Prostate gland (tissue), 2 donors: ENCODE data around the gene RTP5.

Experiments used
- CTCF ChIP-seq, 4 experiments: fragments of 200-600 bp in 2 of 4; fragments of 450-650 bp in 2 of 4; sonication (generic) in 2 of 4; IDR thresholded peaks; 1 replicate in 3 of 4; 2 replicates in 1 of 4; pipeline ENCODE4 v1.5.1; 2016 to 2019; ENCODE audit warnings: antibody characterized with exemption in 4 of 4, mild to moderate bottlenecking in 2 of 4, moderate library complexity in 2 of 4
- POLR2A ChIP-seq: fragments of 450-650 bp; IDR thresholded peaks from one replicate; pipeline ENCODE4 v1.6.1; 2016; ENCODE audit warnings: antibody characterized with exemption, mild to moderate bottlenecking
- POLR2AphosphoS5 ChIP-seq: sonication (generic); formaldehyde crosslinking; IDR thresholded peaks from one replicate; pipeline ENCODE4 v1.6.1; 2017; ENCODE audit warnings: antibody characterized with exemption

DNA sequence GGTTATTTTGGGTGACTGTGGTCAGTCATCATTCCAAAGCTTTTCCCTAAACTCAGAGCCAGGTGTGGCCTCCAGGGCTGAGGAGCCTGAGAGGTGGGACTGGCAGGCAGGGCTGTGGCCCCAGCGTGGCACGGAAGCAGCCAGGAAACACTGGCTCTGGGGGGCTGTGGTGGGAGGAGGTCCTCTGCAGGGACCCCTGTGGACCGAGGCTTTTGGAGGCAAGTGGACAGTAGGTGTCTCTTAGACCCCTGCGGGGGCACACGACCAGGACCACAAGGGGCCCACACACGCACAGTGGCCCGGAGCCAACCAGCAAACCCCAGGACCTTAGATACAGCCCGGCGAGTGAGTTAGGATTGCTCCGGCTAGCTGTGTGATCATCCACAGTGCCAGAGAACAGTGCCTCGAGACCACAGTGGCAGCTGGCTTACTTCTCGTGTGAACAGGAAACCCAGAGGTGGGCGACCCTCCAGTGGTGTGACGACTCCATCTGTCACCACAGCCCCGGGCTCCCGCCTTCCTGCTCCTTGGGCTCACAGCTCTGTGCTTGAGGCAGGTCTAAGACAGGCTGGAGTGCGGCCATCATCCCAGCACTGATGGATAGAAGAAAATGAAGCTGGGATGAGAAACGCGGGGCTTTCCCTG lies 1.6 kb upstream of the RTP5 start:
- TF ChIP-seq CTCF (IDR thresholded peaks at IDR 0.05) (no peak), POLR2AphosphoS5 (no peak), POLR2A (no peak)
